Testis (tissue), 3 donors: ENCODE measurements around the gene ZNF627. TPM values are rescaled to one million over a fixed set of nuclear protein-coding genes. Genes with fewer than 3 reads are reported as not detected.

Experiments
- DNase-seq: peaks from one replicate; pipeline ENCODE4 v3.0.0-alpha.2; 2019
- H3K27ac ChIP-seq, 2 donors: fragments of 200-600 bp; sonication (generic); one replicate each; pipeline ENCODE4 v1.5.1; 2019
- H3K27me3 ChIP-seq: fragments of 200-600 bp; sonication (generic); one replicate; pipeline ENCODE4 v1.5.1; 2019
- H3K36me3 ChIP-seq: fragments of 200-600 bp; sonication (generic); one replicate; pipeline ENCODE4 v1.5.1; 2017; ENCODE audit warnings: low read depth; ENCODE audit errors: missing control alignments
- H3K4me1 ChIP-seq: fragments of 200-600 bp; sonication (generic); one replicate; pipeline ENCODE4 v1.5.1; 2019
- H3K4me3 ChIP-seq, 2 donors: fragments of 200-600 bp; sonication (generic); one replicate each; pipeline ENCODE4 v1.5.1; 2017 to 2019
- H3K9me3 ChIP-seq: fragments of 200-600 bp; sonication (generic); one replicate; pipeline ENCODE4 v1.5.1; 2017
- POLR2A ChIP-seq: fragments of 450-650 bp; IDR thresholded peaks from one replicate; pipeline ENCODE4 v1.6.1; 2017; ENCODE audit warnings: antibody characterized with exemption, mild to moderate bottlenecking, moderate library complexity
- WGBS, 2 donors: methylation state at CpG; one replicate each; pipeline ENCODE4 v1.1.5; 2018; 5-methylcytosine and 5-hydroxymethylcytosine counted together
- intact Hi-C: fragments of 100-400 bp; cut with DNase I; formaldehyde crosslinking; loops from one replicate; pipeline ENCODE4 v1.15.1; 2023; ENCODE audit warnings: low total_unique reads
- polyA plus RNA-seq: library from polyadenylated mRNA; stranded (reverse); fragments of 350-450 nt; fragmentation: Illumina TruSeq; extraction: RNeasy Lipid Tissue Mini Kit (QIAGEN cat#74804); gene quantifications from one replicate; pipeline ENCODE4 v1.2.3, GENCODE V29; 2014; ENCODE audit warnings: low read depth, low replicate concordance; ENCODE audit not compliant: insufficient read depth
- total RNA-seq, 2 donors: library from RNA; depleted of rRNA; stranded (reverse); fragments of >200 nt; gene quantifications; one replicate each; pipeline ENCODE4 v1.2.3, GENCODE V29; 2016
- TF ChIP-seq, protein P1 (sequence below), 3 experiments: fragments of 450-650 bp in 2 of 3; fragments of 200-600 bp in 1 of 3; sonication (generic) in 1 of 3; IDR thresholded peaks; one replicate each; pipeline ENCODE4 v1.5.1; 2016 to 2019; ENCODE audit warnings: antibody characterized with exemption in 3 of 3, mild to moderate bottlenecking in 2 of 3, moderate library complexity in 1 of 3

Gene ZNF627
- total and polyA plus RNA-seq, 3 donors from 2014 or later: 15.5 to 17.2 (median 16.7) TPM

DNA sequence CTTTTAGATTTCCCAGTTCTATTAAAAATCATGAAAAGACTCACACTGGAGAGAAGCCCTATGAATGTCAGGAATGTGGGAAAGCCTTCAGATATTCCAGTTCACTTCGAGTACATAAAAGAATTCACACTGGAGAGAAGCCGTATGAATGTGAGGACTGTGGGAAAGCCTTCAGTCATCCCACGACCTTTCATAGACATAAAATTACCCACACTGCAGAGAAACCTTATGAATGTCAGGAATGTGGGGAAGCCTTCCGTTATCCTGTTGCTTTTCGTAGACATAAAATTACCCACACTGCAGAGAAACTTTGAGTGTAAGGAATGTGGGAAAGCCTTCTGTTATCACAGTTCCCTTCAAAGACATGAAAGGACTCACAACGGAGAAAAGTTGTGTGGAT is 55.2 kb downstream of the ZNF627 start:
- Histone ChIP-seq H3K9me3 (no peaks in the 10 kb centered on the region), H3K4me1 (no peaks in the 10 kb centered on the region), H3K36me3 (no peaks in the 10 kb centered on the region), H3K27me3 (no peaks in the 10 kb centered on the region), H3K4me3 (no peak overlapping the region), H3K27ac (no peak overlapping the region)
- WGBS, 2 donors: 94 to 95% methylated on average over 6 of the region's 6 CpGs
- no peak for TF ChIP-seq POLR2A
- TF ChIP-seq, protein P1, sequence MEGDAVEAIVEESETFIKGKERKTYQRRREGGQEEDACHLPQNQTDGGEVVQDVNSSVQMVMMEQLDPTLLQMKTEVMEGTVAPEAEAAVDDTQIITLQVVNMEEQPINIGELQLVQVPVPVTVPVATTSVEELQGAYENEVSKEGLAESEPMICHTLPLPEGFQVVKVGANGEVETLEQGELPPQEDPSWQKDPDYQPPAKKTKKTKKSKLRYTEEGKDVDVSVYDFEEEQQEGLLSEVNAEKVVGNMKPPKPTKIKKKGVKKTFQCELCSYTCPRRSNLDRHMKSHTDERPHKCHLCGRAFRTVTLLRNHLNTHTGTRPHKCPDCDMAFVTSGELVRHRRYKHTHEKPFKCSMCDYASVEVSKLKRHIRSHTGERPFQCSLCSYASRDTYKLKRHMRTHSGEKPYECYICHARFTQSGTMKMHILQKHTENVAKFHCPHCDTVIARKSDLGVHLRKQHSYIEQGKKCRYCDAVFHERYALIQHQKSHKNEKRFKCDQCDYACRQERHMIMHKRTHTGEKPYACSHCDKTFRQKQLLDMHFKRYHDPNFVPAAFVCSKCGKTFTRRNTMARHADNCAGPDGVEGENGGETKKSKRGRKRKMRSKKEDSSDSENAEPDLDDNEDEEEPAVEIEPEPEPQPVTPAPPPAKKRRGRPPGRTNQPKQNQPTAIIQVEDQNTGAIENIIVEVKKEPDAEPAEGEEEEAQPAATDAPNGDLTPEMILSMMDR (IDR thresholded peaks at IDR 0.05): no peak
- no peak for DNase-seq
- intact Hi-C loops: no loop called here

DNA sequence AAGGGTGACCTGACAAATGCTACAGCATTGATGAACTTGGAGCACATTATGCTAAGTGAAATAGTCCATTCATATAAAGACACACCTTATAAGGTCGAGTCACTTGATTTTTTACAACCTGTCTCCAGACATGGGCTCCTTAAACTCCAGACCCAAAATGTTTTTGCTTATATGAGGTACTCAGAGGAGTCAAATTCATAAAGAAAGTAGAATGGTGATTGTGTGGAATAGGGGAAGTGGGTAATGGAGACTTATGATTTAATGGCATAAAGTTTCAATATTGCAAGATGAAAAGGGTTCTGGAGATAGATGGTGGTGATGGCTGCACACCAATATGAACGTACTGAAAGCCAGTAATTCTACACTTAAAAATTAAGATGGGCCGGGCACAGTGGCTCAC is 59.3 kb downstream of the ZNF627 start:
- Histone ChIP-seq H3K27ac (no peak overlapping the region), H3K36me3 (no peaks in the 10 kb centered on the region), H3K9me3 (no peaks in the 10 kb centered on the region), H3K4me1 (no peaks in the 10 kb centered on the region), H3K4me3 (no peak overlapping the region), H3K27me3 (no peaks in the 10 kb centered on the region)
- intact Hi-C loops: no loop called here
- 85 to 88% methylated on average over 3 of the region's 3 CpGs for WGBS, 2 donors
- DNase-seq: no peak
- TF ChIP-seq, protein P1 (IDR thresholded peaks at IDR 0.05): no peak
- no peak for TF ChIP-seq POLR2A

DNA sequence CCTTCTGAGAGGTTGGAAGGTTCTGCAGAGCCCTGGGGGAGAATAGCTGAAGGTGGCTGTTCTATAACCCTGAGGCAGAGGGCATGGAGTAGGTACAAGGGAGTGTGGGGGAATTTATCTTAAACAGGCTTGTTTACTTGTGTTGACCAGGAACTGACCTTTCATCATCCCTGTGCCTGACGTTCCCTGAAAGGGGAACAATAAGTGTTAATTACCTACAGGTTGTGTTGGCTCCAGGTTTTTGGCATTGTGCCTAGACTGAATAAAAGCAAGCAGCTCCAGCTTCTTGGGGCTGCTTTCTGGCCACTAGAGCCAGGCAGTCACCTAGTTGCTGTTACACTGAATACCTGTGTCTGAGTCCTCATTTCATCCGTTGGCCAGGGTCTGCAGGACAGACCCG is 60.0 kb downstream of the ZNF627 start:
- H3K36me3 ChIP-seq: no peaks in the 10 kb centered on the region
- H3K9me3 ChIP-seq: no peaks in the 10 kb centered on the region
- TF ChIP-seq, protein P1 (IDR thresholded peaks at IDR 0.05): no peak
- TF ChIP-seq POLR2A: no peak
- no peak for DNase-seq
- H3K27me3 ChIP-seq: no peaks in the 10 kb centered on the region
- no peaks in the 10 kb centered on the region for H3K4me1 ChIP-seq
- H3K27ac ChIP-seq: no peak overlapping the region
- WGBS, 2 donors: 57 to 65% methylated on average over 3 of the region's 3 CpGs
- intact Hi-C loops: no loop called here
- H3K4me3 ChIP-seq: no peak overlapping the region

DNA sequence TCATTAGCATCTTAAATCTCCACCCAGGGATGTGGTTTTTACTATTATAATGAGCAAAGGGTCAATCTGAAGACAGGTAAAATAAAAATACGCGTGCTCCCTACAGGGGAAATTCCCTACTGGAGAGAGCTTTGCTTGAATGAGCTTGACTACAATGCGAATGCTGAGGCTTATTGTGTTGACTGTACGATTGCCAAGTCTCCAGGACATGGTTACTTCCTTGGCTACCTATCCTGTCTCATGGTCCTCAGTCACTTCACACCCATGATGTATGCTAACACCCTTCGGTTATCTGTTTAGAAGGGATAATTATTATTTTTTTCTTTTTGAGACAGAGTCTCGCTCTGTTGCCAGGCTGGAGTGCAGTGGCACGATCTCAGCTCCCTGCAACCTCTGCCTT is 61.7 kb downstream of the ZNF627 start:
- no peak for DNase-seq
- intact Hi-C loops: no loop called here
- Histone ChIP-seq H3K4me1 (peaks cover 5% of the 10 kb centered on the region), H3K9me3 (no peaks in the 10 kb centered on the region), H3K36me3 (no peaks in the 10 kb centered on the region), H3K27ac (no peak overlapping the region), H3K4me3 (no peak overlapping the region), H3K27me3 (no peaks in the 10 kb centered on the region)
- 69 to 74% methylated on average over 7 of the region's 7 CpGs for WGBS, 2 donors
- TF ChIP-seq, protein P1 (IDR thresholded peaks at IDR 0.05): no peak
- no peak for TF ChIP-seq POLR2A

DNA sequence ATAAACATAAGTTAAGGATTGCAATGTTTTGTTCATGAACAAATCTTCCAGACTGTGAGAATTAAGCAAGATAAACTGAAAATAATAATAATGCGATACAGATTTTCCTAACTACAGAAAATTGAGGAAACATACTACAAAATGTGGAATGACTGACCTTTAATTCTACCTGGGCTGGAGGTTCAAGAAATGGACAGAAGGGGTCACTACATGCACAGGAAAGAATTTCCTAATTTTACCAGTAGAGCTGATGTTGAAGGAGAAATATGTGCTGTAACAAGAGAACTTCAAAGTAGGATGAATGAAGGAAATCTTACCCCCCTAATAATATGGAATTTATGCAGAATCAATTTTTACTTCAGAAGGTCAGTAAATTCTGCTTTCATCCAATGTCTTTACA is 62.3 kb downstream of the ZNF627 start:
- H3K4me1 ChIP-seq: peaks cover 5% of the 10 kb centered on the region
- no peaks in the 10 kb centered on the region for H3K9me3 ChIP-seq
- TF ChIP-seq, protein P1 (IDR thresholded peaks at IDR 0.05): peak in 1 of 3 experiments; percentile 39
- TF ChIP-seq POLR2A: no peak
- no peak overlapping the region for H3K27ac ChIP-seq
- no peaks in the 10 kb centered on the region for H3K36me3 ChIP-seq
- no peak overlapping the region for H3K4me3 ChIP-seq
- 96 to 97% methylated on average over 1 of the region's 1 CpG for WGBS, 2 donors
- no peak for DNase-seq
- intact Hi-C loops: no loop called here
- H3K27me3 ChIP-seq: no peaks in the 10 kb centered on the region
